Esophagus muscularis mucosa (tissue), 4 donors: ENCODE measurements around the gene DCDC2C.

Experiments used
- CTCF ChIP-seq, 3 experiments: fragments of 200-600 bp in 2 of 3; fragments of 450-650 bp in 1 of 3; sonication (generic) in 2 of 3; IDR thresholded peaks; one replicate each; pipeline ENCODE4 v1.5.1; 2017 to 2019; ENCODE audit warnings: antibody characterized with exemption in 3 of 3, mild to moderate bottlenecking in 2 of 3, moderate library complexity in 1 of 3
- EP300 ChIP-seq: sonication (generic); formaldehyde crosslinking; IDR thresholded peaks from one replicate; pipeline ENCODE4 v1.6.1; 2017; ENCODE audit warnings: antibody characterized with exemption
- POLR2A ChIP-seq: fragments of 450-650 bp; IDR thresholded peaks from one replicate; pipeline ENCODE4 v1.6.1; 2017; ENCODE audit warnings: antibody characterized with exemption, moderate library complexity, mild to moderate bottlenecking, low read depth
- POLR2AphosphoS5 ChIP-seq, 2 donors: sonication (generic); formaldehyde crosslinking; IDR thresholded peaks; one replicate each; pipeline ENCODE4 v1.6.1; 2017; ENCODE audit warnings: antibody characterized with exemption in 2 of 2

- TF ChIP-seq CTCF (IDR thresholded peaks at IDR 0.05), result no peak
- no peak for TF ChIP-seq POLR2AphosphoS5 (IDR thresholded peaks at IDR 0.05)
- TF ChIP-seq POLR2A, result no peak
- no peak for TF ChIP-seq EP300
Measured at GRCh38 chr2:3726511-3726910, 23.1 kb downstream of the DCDC2C start.
